Measurements from ENCODE around the gene H1-8. TPM values are rescaled to one million over a fixed set of nuclear protein-coding genes. Genes with fewer than 3 reads are reported as not detected.

Gene H1-8
- total and polyA plus RNA-seq, 9 donors: not detected

DNA sequence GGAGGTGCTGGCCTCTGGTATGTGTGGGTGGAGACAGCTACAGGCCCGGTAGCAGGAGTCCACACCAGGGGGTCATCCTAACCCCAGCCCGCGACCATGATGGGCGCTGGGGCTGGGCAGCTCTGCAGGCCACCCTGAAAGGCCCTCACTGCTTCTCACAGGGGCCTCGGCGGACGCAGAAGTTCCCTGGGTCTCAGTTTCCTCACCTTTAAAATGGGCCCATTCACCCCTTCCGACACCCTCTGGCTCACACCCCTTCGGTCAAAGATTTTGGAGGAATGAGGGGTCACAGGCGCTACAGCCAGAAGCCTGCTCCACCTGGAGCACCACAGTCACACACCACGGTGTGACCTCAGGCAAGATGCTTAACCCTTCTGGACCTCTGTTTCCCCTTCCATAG lies 55.5 kb downstream of the H1-8 start:
- no peaks in the 10 kb centered on the region for H3K9me3 ChIP-seq (replicated peaks; ENCODE audit: control insufficient read depth, low read depth, low read length)
- peak overlapping the region; percentile 92 for H3K27ac ChIP-seq (ENCODE audit: low read length)
- 82% methylated on average over 7 of the region's 11 CpGs for WGBS (ENCODE audit: insufficient coverage)
- H3K27me3 ChIP-seq (ENCODE audit: control insufficient read depth, insufficient read depth, low read length): no peaks in the 10 kb centered on the region
- H3K4me3 ChIP-seq (ENCODE audit: low read length): no peak overlapping the region
- peaks cover 91% of the 10 kb centered on the region for H3K4me1 ChIP-seq (ENCODE audit: control insufficient read depth, insufficient read depth, low read length)
- no peak for DNase-seq
- peaks cover 12% of the 10 kb centered on the region for H3K36me3 ChIP-seq (ENCODE audit: control insufficient read depth, insufficient read depth, low read length)

DNA sequence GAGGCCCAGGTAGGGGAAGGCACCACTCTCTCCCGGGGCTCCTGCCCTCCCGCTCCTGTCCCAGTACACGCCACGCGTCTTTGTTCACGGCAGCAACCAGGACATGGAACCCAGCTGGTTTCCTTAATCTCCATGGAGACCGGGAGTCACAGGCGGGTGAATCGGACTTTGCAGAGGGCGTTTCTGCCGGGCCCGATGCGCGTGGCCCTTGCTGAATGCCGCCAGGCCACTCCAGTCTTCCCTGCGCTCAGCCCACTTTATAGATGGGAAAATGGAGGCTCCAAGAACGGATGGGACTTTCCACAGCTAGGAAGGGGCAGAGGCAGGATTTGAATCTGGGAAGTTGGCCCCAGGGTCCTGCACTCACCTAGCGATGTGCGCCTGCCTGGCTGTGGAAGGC lies 56.1 kb downstream of the H1-8 start:
- 74% methylated on average over 19 of the region's 19 CpGs for WGBS (ENCODE audit: insufficient coverage)
- Histone ChIP-seq H3K27me3 (ENCODE audit: control insufficient read depth, insufficient read depth, low read length) (no peaks in the 10 kb centered on the region), H3K27ac (ENCODE audit: low read length) (peak overlapping the region; percentile 67), H3K36me3 (ENCODE audit: control insufficient read depth, insufficient read depth, low read length) (peaks cover 12% of the 10 kb centered on the region), H3K4me3 (ENCODE audit: low read length) (no peak overlapping the region), H3K4me1 (ENCODE audit: control insufficient read depth, insufficient read depth, low read length) (peaks cover 91% of the 10 kb centered on the region), H3K9me3 (replicated peaks; ENCODE audit: control insufficient read depth, low read depth, low read length) (no peaks in the 10 kb centered on the region)
- DNase-seq: no peak

DNA sequence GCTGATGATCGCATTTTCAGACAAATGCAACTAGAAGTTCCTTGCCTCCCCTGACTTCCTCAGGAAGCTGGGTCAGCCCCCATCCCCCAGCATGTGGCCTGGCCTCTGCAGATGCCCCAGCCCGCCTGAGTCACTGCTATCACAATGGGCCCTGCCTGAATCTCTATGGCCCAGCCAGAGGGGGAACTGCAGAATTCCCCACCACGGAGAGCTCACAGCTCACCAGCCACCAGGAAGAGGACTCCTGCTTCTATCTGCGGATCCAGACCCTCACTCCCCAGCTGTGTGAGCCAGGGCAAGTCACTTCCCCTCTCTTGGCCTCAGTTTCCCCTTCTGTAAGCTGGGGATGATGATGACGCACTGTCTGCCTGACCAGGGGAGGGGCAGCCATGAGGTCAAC lies 56.6 kb downstream of the H1-8 start:
- peak overlapping the region; percentile 67 for H3K27ac ChIP-seq (ENCODE audit: low read length)
- H3K27me3 ChIP-seq (ENCODE audit: control insufficient read depth, insufficient read depth, low read length): no peaks in the 10 kb centered on the region
- peaks cover 91% of the 10 kb centered on the region for H3K4me1 ChIP-seq (ENCODE audit: control insufficient read depth, insufficient read depth, low read length)
- H3K4me3 ChIP-seq (ENCODE audit: low read length): peak overlapping the region; percentile 5
- WGBS (ENCODE audit: insufficient coverage): 53% methylated on average over 3 of the region's 5 CpGs
- H3K36me3 ChIP-seq (ENCODE audit: control insufficient read depth, insufficient read depth, low read length): peaks cover 13% of the 10 kb centered on the region
- DNase-seq: peak; percentile 75
- H3K9me3 ChIP-seq (replicated peaks; ENCODE audit: control insufficient read depth, low read depth, low read length): no peaks in the 10 kb centered on the region

DNA sequence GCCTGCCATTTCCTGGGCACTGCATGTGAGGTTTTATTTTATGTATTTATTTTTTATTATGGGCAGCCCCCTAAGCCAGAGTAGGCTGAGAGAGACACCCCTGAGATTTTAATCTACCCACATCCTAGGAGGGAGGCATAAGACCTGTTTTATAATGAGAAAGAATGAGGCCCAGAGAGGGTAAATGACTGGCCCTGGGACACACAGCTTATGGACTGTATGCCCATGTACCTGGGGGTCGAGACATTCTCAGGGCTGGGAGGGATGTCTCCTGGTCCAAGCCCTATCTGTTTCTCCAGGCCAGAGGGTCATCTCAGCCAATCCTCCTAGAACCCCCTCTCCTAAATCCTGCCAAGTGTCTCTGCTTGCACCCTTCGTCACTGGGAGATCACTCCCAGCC lies 57.4 kb downstream of the H1-8 start:
- 79% methylated on average over 1 of the region's 2 CpGs for WGBS (ENCODE audit: insufficient coverage)
- Histone ChIP-seq H3K27me3 (ENCODE audit: control insufficient read depth, insufficient read depth, low read length) (no peaks in the 10 kb centered on the region), H3K4me3 (ENCODE audit: low read length) (no peak overlapping the region), H3K36me3 (ENCODE audit: control insufficient read depth, insufficient read depth, low read length) (peaks cover 16% of the 10 kb centered on the region), H3K27ac (ENCODE audit: low read length) (peak overlapping the region; percentile 67), H3K4me1 (ENCODE audit: control insufficient read depth, insufficient read depth, low read length) (peaks cover 88% of the 10 kb centered on the region), H3K9me3 (replicated peaks; ENCODE audit: control insufficient read depth, low read depth, low read length) (no peaks in the 10 kb centered on the region)
- no peak for DNase-seq

Other genes starting within 250 kb of the H1-8 start
- gene EFCAB12, start 114.5 kb upstream of the H1-8 start, total RNA-seq: 0.04 TPM
- under 1 TPM; 0.05 to 0.41 (median 0.10) TPM for gene EFCAB12, start 114.5 kb upstream of the H1-8 start, polyA plus RNA-seq (ENCODE audit: insufficient read depth in 1 of 8, insufficient read length in 8 of 8, low replicate concordance in 1 of 8)
- gene MBD4, start 103.2 kb upstream of the H1-8 start, total RNA-seq: 23.2 TPM
- gene MBD4, start 103.2 kb upstream of the H1-8 start, polyA plus RNA-seq (ENCODE audit: insufficient read depth in 1 of 8, insufficient read length in 8 of 8, low replicate concordance in 1 of 8): 10 to 100 TPM; 22.6 to 28.1 (median 25.5) TPM
- 23.6 TPM for gene IFT122, start 103.0 kb upstream of the H1-8 start, total RNA-seq
- 10 to 100 TPM; 21.6 to 41.2 (median 29.9) TPM for gene IFT122, start 103.0 kb upstream of the H1-8 start, polyA plus RNA-seq (ENCODE audit: insufficient read depth in 1 of 8, insufficient read length in 8 of 8, low replicate concordance in 1 of 8)
- gene RHO, start 14.5 kb upstream of the H1-8 start, total RNA-seq: 0.04 TPM
- gene RHO, start 14.5 kb upstream of the H1-8 start, polyA plus RNA-seq (ENCODE audit: insufficient read depth in 1 of 8, insufficient read length in 8 of 8, low replicate concordance in 1 of 8): under 1 TPM in 3 of 8 donors, not detected in 5; 0.06 to 0.10 (median 0.07) TPM
- gene PLXND1, start 63.5 kb downstream of the H1-8 start, total RNA-seq: 91.2 TPM
- 100 to 1,000 TPM; 113 to 175 (median 144) TPM for gene PLXND1, start 63.5 kb downstream of the H1-8 start, polyA plus RNA-seq (ENCODE audit: insufficient read depth in 1 of 8, insufficient read length in 8 of 8, low replicate concordance in 1 of 8)